HG02759 (cell line): ENCODE data around the gene RDH13.
"Not testable (repeated sequence)": the region's sequence is repeated elsewhere in the genome, so short reads cannot be mapped to it uniquely, and the experiment has no call there.

ENCODE experiments used
- ATAC-seq: cut with Tn5 transposase; IDR thresholded peaks from one replicate; pipeline ENCODE4 v1.9.1; 2021; ENCODE audit warnings: mild to moderate bottlenecking, moderate library complexity; ENCODE audit not compliant: unreplicated experiment

Gene RDH13

DNA sequence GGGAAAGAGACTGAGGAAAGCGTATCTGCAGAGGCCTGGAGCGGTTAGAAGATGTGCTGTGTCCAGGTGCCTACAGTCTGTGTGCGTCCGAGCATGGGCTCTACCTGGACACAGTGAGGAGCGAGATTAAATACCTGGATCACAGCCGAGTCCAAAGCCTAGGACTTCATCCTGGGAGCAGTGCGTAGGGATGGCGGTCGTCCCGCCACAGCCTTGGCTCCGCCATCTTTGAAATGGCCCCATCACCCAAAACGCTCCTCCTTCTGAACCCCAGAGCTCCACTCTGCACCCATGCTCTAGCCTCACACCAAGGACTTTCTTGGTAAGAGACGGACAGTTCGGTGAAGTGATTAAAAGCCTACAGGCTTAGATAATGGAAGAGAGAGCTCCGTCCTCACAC lies 44.7 kb downstream of the RDH13 start:
- ATAC-seq, result no peak

DNA sequence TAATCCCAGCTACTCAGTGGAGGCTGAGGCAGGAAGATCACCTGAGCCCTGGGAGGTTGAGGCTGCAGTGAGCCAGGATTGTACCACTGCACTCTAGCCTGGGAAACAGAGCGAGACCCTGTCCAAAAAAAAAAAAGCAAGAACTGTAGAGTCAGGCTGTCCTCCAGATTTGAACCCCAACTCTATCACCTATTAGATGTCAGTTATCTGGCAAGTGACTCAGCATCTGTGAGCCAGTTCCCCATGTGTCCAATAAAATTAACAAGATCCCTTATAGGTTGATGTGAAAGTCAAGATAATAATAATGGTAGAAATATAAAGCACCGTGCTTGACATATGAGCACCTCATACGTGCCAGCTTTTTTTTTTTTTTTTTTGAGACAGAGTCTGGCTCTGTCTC lies 46.9 kb downstream of the RDH13 start:
- ATAC-seq, result no peak

DNA sequence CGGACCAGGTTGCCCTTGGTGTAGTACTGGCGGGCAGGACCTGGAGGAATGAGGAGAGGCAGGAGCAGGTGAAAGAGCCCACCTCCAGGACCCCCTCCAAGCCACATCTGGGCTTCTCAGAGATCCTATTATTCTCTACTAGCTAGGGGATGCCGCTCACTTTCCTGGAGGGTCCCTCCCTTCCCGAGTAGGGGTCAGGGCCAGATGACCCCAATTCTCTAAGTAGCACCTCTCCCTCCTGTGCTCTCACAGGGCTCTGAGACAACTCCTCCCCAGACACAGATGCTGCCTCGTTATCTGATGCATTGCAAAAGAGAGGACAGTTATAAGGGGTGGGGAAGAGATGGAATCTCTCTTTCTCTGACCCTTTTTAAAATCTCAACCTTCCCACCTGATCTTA lies 47.8 kb downstream of the RDH13 start:
- no peak for ATAC-seq

DNA sequence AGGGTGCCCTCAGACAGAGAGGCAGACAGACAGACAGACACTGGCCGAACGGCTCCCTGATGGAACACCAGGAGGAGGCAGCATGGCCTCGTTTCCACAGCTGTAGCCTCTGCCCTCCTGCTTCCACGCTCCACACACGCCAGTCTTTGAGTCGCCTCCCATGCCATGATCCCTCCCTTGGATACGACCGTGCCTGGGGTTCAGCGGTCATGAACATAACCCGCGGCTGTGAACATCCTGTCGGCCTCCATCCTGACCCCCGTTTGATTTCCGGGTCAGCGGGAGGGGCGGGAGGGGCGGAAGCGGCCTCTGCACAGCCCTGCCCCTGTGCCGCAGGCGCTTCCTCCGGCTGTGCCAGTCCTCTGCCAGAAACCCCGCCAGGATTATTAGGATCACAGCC lies 48.2 kb downstream of the RDH13 start:
- no peak for ATAC-seq

DNA sequence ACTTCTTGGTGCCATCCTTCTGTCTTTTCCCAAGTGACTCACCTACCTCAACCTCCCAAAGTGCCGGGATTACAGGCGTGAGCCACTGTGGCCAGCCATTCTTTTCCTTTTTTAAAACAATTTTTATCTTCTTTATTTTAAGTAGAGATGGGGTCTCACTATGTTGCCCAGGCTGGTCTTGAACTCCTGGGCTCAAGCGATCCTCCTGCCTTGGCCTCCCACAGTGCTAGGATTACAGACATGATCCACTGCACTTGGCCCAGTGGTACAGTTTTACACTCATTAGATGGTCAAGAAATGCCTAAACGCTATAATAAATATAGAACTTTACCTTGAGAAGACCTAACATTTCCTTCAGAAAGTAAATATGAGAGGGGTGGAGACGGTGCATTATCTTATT lies 49.4 kb downstream of the RDH13 start:
- no peak for ATAC-seq

DNA sequence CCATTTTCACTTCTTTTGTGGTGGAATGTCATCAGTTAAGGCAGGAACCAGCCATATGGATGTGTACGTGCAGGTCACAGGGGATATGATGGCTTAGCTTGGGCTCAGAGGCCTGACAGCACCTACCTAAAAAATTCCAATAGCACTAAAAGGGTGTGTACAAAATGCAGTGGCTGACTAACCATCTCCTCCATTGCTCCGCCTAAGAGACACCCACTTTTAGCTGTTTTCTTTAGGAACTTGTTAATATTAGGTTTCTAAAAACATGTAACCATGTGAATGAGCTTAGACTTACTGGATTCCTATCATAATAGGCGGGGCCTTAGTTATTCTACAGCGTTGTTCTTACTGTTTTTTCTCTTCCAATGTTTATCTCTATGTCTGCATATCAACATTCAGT lies 50.6 kb downstream of the RDH13 start:
- no peak for ATAC-seq

DNA sequence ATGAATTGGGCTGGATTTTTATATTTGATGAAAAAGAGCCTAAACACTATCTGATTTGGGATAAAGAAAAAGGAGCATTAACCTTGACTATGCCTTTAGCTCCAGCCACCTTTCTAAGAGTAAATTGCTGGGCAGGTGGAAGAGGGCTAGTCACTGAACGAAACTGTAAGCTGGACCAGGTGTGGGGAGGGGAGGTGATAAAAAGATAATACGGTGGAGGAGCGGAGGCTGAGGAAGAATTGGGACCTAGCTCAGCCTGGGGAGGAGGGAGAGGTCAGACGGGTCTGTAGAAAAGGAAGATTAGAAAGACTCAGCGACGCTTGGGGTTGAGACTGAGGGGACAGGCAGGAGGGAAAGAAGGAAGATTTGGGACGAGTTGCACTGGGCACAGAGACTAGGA lies 52.4 kb downstream of the RDH13 start:
- ATAC-seq, result not testable (repeated sequence)

DNA sequence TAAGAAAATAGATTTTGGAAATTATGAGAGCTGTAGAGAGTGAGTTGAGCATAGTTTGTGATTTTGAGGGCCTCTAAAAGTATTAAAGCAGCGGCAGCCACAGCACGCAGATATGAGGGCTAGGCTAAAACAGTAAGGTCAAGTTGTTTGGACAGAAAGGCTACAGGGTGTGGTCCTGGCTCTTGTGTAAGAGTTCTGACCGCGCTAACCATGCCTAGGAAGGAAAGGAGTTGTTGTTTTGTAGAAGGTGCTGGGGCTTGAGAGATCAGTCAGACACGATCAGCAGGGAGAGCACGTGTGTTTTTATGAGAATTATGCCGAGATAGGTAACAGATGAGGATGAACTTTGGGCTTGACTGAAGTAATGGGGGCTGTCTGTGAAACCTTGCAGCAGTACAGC lies 54.2 kb downstream of the RDH13 start:
- not testable (repeated sequence) for ATAC-seq

DNA sequence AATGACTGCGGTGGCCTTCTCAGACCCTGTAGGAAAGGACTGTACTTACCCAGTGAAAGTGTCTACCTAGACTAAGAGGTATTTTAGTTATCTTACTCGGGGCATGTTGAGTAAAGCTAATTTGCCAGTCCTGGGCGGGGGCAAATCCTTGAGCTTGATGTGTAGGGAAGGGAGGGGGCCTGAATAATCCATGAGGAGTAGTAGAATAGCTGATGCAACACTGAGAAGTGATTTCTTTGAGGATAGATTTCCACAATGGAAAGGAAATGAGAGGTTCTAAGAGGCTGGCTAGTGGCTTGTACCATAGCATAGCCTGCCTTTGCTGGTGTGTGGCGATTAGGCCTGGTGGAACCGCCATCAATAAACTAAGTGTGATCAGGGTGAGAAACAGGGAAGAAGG lies 54.8 kb downstream of the RDH13 start:
- ATAC-seq, result not testable (repeated sequence)

DNA sequence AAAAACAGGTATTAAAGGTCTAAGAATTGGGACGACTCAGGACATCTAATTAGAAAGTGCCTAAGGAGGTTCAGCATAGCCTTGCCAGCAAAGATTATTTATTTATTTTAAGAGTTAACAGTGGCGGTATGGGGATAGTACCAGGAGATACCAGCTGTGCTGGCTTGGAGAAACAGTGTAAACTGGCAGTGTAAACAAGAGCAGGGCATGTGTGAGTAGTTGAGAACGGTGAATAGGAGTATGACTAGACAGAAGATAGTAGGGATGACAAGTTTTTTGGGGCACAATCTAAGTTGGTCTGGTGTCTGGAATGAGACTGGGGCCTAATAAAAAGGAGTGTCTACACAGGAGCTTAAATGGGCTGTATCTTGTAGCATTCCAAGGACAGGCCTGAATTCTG lies 55.4 kb downstream of the RDH13 start:
- not testable (repeated sequence) for ATAC-seq

DNA sequence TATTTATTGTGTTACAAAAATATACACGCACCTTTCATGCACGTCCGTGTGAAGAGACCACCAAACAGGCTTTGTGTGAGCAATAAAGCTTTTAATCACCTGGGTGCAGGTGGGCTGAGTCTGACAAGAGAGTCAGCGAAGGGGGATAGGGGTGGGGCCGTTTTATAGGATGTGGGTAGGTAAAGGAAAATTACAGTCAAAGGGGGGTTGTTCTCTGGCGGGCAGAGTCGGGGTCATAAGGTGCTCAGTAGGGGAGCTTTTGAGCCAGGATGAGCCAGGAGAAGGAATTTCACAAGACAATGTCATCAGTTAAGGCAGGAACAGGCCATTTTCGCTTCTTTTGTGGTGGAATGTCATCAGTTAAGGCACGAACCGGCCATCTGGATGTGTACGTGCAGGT lies 56.2 kb downstream of the RDH13 start:
- not testable (repeated sequence) for ATAC-seq

DNA sequence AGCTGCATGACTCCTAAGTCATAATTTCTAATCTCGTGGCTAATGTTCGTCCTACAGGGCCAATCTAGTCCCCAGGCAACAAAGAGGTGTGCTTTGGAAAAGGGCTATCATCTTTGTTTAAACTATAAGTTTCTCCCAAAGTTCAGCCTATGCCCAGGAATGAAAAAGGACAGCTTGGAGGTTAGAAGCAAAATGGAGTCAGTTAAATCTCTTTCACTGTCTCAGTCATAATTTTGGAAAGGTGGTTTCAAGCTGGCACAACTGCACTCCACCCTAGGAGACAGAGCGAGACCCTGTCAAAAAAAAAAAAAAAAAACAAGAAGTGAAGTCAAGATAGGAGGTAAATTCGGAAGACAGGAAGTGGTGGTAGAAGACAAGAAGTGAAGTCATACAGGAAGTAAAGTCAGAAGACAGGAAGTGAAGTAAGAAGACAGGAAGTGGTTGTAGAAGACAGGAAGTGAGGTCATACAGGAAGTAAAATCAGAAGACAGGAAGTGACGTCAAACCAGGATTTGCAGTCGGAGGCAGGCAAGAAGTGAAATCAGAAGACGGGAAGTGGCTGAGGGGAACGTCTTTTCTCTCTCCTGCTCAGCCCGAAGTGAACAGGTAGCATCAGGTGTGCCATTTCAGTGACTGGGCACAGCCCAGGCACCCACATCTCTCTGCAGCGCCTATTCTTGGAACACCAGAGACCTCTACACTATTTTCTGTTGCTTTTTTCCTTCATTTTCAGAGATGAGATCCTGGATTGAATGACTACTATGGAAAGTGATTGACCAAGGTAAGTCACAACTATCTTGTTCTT lies 57.1 kb downstream of the RDH13 start:
- no peak for ATAC-seq

DNA sequence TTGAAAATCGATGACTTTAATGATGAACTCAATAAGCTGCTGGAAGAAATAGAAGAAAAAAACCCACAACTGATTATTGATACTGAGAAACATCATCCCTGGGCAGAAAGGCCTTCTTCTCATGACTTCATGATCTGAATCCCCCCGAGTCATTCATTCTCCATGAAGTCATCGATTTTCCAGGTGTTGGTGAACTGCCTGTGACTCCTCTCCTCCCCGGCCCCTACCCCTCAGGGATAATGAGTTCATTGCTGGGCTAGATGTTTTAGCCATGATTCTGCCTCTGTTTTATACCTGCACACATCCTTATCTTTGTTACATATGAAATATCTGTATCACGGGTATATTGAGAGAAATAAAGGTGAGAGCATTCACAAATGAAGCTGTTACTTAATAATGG lies 62.2 kb downstream of the RDH13 start:
- no peak for ATAC-seq

DNA sequence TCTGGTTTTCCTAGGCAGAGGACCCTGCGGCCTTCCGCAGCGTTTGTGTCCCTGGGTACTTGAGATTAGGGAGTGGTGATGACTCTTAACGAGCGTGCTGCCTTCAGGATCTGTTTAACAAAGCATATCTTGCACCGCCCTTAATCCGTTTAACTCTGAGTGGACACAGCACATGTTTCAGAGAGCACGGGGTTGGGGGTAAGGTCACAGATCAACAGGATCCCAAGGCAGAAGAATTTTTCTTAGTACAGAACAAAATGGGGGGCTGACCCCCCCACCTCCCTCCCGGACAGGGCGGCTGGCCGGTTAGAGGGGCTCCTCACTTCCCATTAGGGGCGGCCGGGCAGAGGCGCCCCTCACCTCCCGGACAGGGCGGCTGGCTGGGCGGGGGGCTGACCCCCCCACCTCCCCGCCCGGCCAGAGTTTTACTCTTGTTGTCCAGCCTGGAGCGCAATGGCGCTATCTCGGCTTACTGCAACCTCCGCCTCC lies 64.2 kb downstream of the RDH13 start:
- not testable (repeated sequence) for ATAC-seq

DNA sequence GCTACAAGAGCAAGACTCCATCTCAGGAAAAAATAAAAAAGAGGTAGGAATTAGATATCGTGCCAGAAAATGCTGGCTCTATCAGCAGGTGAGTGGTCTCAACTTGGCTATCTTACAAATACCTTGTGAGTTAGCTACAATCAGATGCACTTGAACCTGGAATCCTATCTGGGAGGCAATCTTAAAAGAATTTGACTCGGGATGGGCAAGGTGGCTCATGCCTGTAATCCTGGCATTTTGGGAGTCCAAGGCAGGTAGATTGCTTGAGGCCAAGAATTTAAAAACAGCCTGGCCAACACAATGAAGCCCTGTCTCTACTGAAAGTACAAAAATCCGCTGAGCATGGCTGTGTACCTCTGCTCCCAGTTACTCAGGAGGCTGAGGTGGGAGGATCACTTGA lies 67.4 kb downstream of the RDH13 start:
- ATAC-seq, result no peak
